SK-N-SH (cell line): Measurements from ENCODE around the gene SFMBT2. TPM values are rescaled to one million over a fixed set of nuclear protein-coding genes. Genes with fewer than 3 reads are reported as not detected.

Source experiments
- CTCF ChIA-PET: fragments of 300-600, 350-600 bp; formaldehyde crosslinking; extraction: SDS; loops from one replicate; lab custom pipeline; 2021; lab: Yijun Ruan, JAX
- POLR2A ChIA-PET: fragments of 350-600 bp; sonication (Branson Sonifier 250); formaldehyde crosslinking; extraction: SDS; loops from one replicate; lab custom pipeline; 2020; ENCODE audit warnings: antibody characterized with exemption, inconsistent platforms; lab: Yijun Ruan, JAX
- DNase-seq: peaks from one replicate; pipeline ENCODE4 v3.0.0; 2012
- H2AFZ ChIP-seq: fragments of 200-600 bp; sonication (generic); 2 replicates; pipeline ENCODE4 v1.8.1; 2016; ENCODE audit warnings: antibody characterized with exemption, mild to moderate bottlenecking, low read depth
- H3F3A ChIP-seq: fragments of 200-600 bp; sonication (generic); replicated peaks from 2 replicates; pipeline ENCODE3; 2016; ENCODE audit warnings: antibody characterized with exemption, mild to moderate bottlenecking; ENCODE audit not compliant: insufficient read depth
- H3K27ac ChIP-seq, 2 experiments: fragments of 200-500 bp in 1 of 2; fragments of 200-600 bp in 1 of 2; sonication (Bioruptor generic) in 1 of 2; sonication (generic), shearing (Covaris generic) in 1 of 2; 2 replicates each; pipeline versions ENCODE4 v1.5.1 to v1.6.1; 2014 to 2016; ENCODE audit warnings: low read depth in 2 of 2, inconsistent platforms in 1 of 2, low read length in 1 of 2, mild to moderate bottlenecking in 1 of 2, mixed read lengths in 1 of 2
- H3K27me3 ChIP-seq: fragments of 200-600 bp; sonication (generic), shearing (Covaris generic); 2 replicates; pipeline ENCODE4 v1.6.1; 2016; ENCODE audit warnings: mixed run types; ENCODE audit not compliant: insufficient read depth
- H3K36me3 ChIP-seq, 2 experiments: fragments of 200-500 bp in 1 of 2; fragments of 200-600 bp in 1 of 2; sonication (Bioruptor generic) in 1 of 2; sonication (generic) in 1 of 2; replicated peaks in 1 of 2; 2 replicates each; pipeline versions ENCODE3 to v1.5.1; 2014 to 2016; ENCODE audit warnings: low read length in 1 of 2, mild to moderate bottlenecking in 1 of 2; ENCODE audit not compliant: insufficient read depth in 2 of 2, control insufficient read depth in 1 of 2
- H3K4me1 ChIP-seq, 2 experiments: fragments of 200-500 bp in 1 of 2; fragments of 200-600 bp in 1 of 2; sonication (Bioruptor generic) in 1 of 2; sonication (generic), shearing (Covaris generic) in 1 of 2; 2 replicates each; pipeline versions ENCODE4 v1.5.1 to v1.6.1; 2014 to 2016; ENCODE audit warnings: low read depth in 1 of 2, low read length in 1 of 2, mixed run types in 1 of 2; ENCODE audit not compliant: insufficient read depth in 2 of 2, control insufficient read depth in 1 of 2
- H3K4me2 ChIP-seq: fragments of 200-600 bp; sonication (generic), shearing (Covaris generic); 2 replicates; pipeline ENCODE4 v1.6.1; 2017; ENCODE audit warnings: mixed run types
- H3K4me3 ChIP-seq, 2 experiments: fragments of 200-500 bp in 1 of 2; fragments of 200-600 bp in 1 of 2; sonication (Bioruptor generic) in 1 of 2; sonication (generic), shearing (Covaris generic) in 1 of 2; 2 replicates each; pipeline versions ENCODE4 v1.5.1 to v1.8.1; 2014 to 2016; ENCODE audit warnings: low read depth in 2 of 2, inconsistent platforms in 1 of 2, low read length in 1 of 2, mild to moderate bottlenecking in 1 of 2, mixed read lengths in 1 of 2, moderate library complexity in 1 of 2
- H3K79me2 ChIP-seq: fragments of 200-600 bp; sonication (generic); 2 replicates; pipeline ENCODE4 v1.8.1; 2017; ENCODE audit warnings: mild to moderate bottlenecking; ENCODE audit not compliant: insufficient read depth
- H3K9ac ChIP-seq: fragments of 200-600 bp; sonication (generic); 2 replicates; pipeline ENCODE4 v1.6.1; 2017; ENCODE audit warnings: mixed run types
- H3K9me2 ChIP-seq: fragments of 200-600 bp; sonication (generic); 2 replicates; pipeline ENCODE4 v1.6.1; 2017; ENCODE audit warnings: mixed run types
- H3K9me3 ChIP-seq: fragments of 200-600 bp; sonication (generic); 2 replicates; pipeline ENCODE4 v1.6.1; 2017; ENCODE audit warnings: mixed run types, mild to moderate bottlenecking, moderate library complexity
- H4K20me1 ChIP-seq: fragments of 200-600 bp; sonication (generic); 2 replicates; pipeline ENCODE4 v1.6.1; 2017; ENCODE audit warnings: mild to moderate bottlenecking, mixed run types; ENCODE audit not compliant: insufficient read depth
- EP300 ChIP-seq, 2 experiments: IDR thresholded peaks; 2 replicates each; pipeline versions ENCODE4 v1.4.0 to v1.6.1; 2012; ENCODE audit warnings: borderline replicate concordance in 1 of 2, low read depth in 1 of 2, low read length in 1 of 2
- FOSL2 ChIP-seq: IDR thresholded peaks from 2 replicates; pipeline ENCODE4 v1.4.0; 2012; ENCODE audit warnings: low read depth, mild to moderate bottlenecking, moderate library complexity, borderline replicate concordance
- FOXJ3 ChIP-seq: sonication (generic); formaldehyde crosslinking; IDR thresholded peaks from 2 replicates; pipeline ENCODE4 v1.5.1; 2020; ENCODE audit warnings: mild to moderate bottlenecking, missing genetic modification reagents
- FOXM1 ChIP-seq: IDR thresholded peaks from 2 replicates; pipeline ENCODE4 v1.4.0; 2012; ENCODE audit warnings: low read depth, mild to moderate bottlenecking
- GABPA ChIP-seq: IDR thresholded peaks from 2 replicates; pipeline ENCODE4 v1.4.0; 2012; ENCODE audit warnings: low read depth, mild to moderate bottlenecking
- JUND ChIP-seq: IDR thresholded peaks from 2 replicates; pipeline ENCODE4 v1.4.0; 2012
- NFIC ChIP-seq: IDR thresholded peaks from 2 replicates; pipeline ENCODE4 v1.4.0; 2012; ENCODE audit warnings: borderline replicate concordance
- NRF1 ChIP-seq: IDR thresholded peaks from 2 replicates; pipeline ENCODE4 v1.6.1; 2012; ENCODE audit warnings: low read depth, mild to moderate bottlenecking, low read length
- POLR2AphosphoS5 ChIP-seq: IDR thresholded peaks from 2 replicates; pipeline ENCODE4 v1.6.1; 2012; ENCODE audit warnings: low read depth, low read length
- RCOR1 ChIP-seq: fragments of 150-350 bp; IDR thresholded peaks from 2 replicates; pipeline ENCODE4 v1.6.1; 2017; ENCODE audit warnings: antibody characterized with exemption, low read length
- RFX5 ChIP-seq: IDR thresholded peaks from 2 replicates; pipeline ENCODE4 v1.6.1; 2012; ENCODE audit warnings: mild to moderate bottlenecking, improper control_type of control experiment, low read length
- RXRA ChIP-seq: IDR thresholded peaks from 2 replicates; pipeline ENCODE4 v1.4.0; 2012; ENCODE audit warnings: low read depth, mild to moderate bottlenecking, borderline replicate concordance
- SMC3 ChIP-seq: IDR thresholded peaks from 2 replicates; pipeline ENCODE4 v1.6.1; 2012; ENCODE audit warnings: low read depth, low read length, improper control_type of control experiment
- TEAD4 ChIP-seq: IDR thresholded peaks from 2 replicates; pipeline ENCODE4 v1.4.0; 2012; ENCODE audit warnings: mild to moderate bottlenecking, borderline replicate concordance; ENCODE audit not compliant: insufficient read depth
- YY1 ChIP-seq: IDR thresholded peaks from 2 replicates; pipeline ENCODE4 v1.4.0; 2012; ENCODE audit warnings: low read depth, mild to moderate bottlenecking
- WGBS: methylation state at CpG from one replicate; pipeline ENCODE4 v1.1.6; 2017; ENCODE audit warnings: low lambda C conversion rate; 5-methylcytosine and 5-hydroxymethylcytosine counted together
- polyA plus RNA-seq, 3 experiments: library from polyadenylated mRNA; depleted of rRNA; stranded (reverse); fragments of >200 nt; gene quantifications; 2 replicates each; pipeline ENCODE4 v1.2.3, GENCODE V29; 2012
- TF ChIP-seq, protein P1 (sequence below): IDR thresholded peaks from 2 replicates; pipeline ENCODE4; 2012
- TF ChIP-seq, protein P2 (sequence below): IDR thresholded peaks from 2 replicates; pipeline ENCODE4 v1.4.0; 2012; ENCODE audit warnings: low read depth
- TF ChIP-seq, protein P3 (sequence below): fragments of 150-350 bp; IDR thresholded peaks from 2 replicates; pipeline ENCODE4 v1.6.1; 2017; ENCODE audit warnings: antibody characterized with exemption, low read length, low read depth, borderline replicate concordance
- TF ChIP-seq, protein P4 (sequence below): IDR thresholded peaks from 2 replicates; pipeline ENCODE4 v1.4.0; 2012; ENCODE audit warnings: low read depth, borderline replicate concordance

SFMBT2 gene
- 0.20 and 0.49 TPM in 2 replicates for polyA plus RNA-seq (2012; rRNA removed)
- 0.37 and 0.55 TPM in 2 replicates for polyA plus RNA-seq (2012; cell fraction: cytosol; rRNA removed)
- 0.83 and 0.92 TPM in 2 replicates for polyA plus RNA-seq (2012; cell fraction: nucleus; rRNA removed)

DNA sequence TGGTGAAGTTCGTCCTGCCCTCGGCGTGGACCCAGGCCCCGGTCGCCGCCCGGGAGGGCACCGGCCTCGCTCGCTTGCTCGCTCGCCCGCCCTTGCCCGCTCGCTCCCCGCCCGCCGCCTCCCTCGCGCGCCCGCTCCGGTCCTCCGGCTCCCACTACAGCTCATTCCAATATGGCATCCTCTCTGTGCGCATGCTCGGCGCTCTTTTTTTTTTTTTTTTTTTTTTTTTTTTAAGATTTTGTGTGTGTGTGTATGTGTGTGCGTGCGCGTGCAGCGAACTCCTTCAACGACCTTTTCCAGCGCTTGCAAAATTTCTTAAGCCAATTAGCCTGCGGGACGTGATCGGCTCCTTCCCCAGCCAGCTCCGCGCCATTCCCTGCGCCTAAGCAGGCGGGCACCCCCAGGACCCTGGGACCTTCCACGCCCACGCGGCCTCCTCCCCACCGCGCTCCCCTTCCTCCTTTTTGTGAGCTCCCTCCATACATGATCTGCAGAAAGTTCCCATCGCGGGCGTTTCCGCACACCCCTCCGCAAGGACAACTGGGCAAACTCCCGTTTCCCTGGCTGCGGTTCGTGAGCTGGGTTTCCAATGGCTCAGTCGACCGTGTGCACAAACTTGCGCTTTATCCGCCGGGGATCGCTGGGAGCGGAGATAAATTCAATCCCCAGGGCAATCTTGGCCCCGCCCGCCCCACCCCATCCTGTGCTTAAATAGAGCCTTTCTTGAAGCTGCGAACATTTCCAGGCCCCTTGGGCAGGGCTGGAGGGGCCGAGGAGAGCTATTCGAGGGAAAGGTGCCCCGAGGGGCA lies at the start of gene SFMBT2:
TSS of gene SFMBT2 (minus strand) at position 173 of the 809 bp plus-strand sequence. CDS start 29,136 bp downstream, outside the sequence.
- ChIA-PET CTCF (interaction anchor here (0.6 to 6.9 kb wide), 16 partner anchors 13 to 1380 kb away, joined by 3 to 72 read pairs (median 4); no protein-coding TSS in a partner anchor), POLR2A (interaction anchor here (0.6 to 0.8 kb wide), 5 partner anchors 133 to 497 kb away, joined by 3 to 4 read pairs (median 3); no protein-coding TSS in a partner anchor)
- peaks cover 0 to 15% of the 10 kb centered on the region in 2 experiments; a peak in 1 of 4 replicates for H3K4me1 ChIP-seq
- H3K79me2 ChIP-seq, result no peaks in the 10 kb centered on the region
- H3K4me3 ChIP-seq, result peak within 1 kb of the TSS; percentile 57 to 72
- TF ChIP-seq, protein P1, sequence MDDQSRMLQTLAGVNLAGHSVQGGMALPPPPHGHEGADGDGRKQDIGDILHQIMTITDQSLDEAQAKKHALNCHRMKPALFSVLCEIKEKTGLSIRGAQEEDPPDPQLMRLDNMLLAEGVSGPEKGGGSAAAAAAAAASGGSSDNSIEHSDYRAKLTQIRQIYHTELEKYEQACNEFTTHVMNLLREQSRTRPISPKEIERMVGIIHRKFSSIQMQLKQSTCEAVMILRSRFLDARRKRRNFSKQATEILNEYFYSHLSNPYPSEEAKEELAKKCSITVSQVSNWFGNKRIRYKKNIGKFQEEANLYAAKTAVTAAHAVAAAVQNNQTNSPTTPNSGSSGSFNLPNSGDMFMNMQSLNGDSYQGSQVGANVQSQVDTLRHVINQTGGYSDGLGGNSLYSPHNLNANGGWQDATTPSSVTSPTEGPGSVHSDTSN, result no peak
- TF ChIP-seq EP300 (IDR thresholded peaks at IDR 0.05; ENCODE audit: borderline replicate concordance in 1 of 2, low read depth in 1 of 2, low read length in 1 of 2), result no peak
- no peak for TF ChIP-seq NFIC
- no peak for TF ChIP-seq RXRA
- TF ChIP-seq YY1, result peak; percentile 60; the same call in 1 of the 2 replicates
- TF ChIP-seq RFX5, result no peak
- TF ChIP-seq, protein P2, sequence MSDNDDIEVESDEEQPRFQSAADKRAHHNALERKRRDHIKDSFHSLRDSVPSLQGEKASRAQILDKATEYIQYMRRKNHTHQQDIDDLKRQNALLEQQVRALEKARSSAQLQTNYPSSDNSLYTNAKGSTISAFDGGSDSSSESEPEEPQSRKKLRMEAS, result no peak
- peak; percentile 85 for TF ChIP-seq NRF1
- TF ChIP-seq, protein P3, sequence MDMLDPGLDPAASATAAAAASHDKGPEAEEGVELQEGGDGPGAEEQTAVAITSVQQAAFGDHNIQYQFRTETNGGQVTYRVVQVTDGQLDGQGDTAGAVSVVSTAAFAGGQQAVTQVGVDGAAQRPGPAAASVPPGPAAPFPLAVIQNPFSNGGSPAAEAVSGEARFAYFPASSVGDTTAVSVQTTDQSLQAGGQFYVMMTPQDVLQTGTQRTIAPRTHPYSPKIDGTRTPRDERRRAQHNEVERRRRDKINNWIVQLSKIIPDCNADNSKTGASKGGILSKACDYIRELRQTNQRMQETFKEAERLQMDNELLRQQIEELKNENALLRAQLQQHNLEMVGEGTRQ, result no peak
- TF ChIP-seq FOSL2, result no peak
- no peak for TF ChIP-seq FOXJ3
- no peak for TF ChIP-seq RCOR1
- no peak for TF ChIP-seq TEAD4
- H3K9me3 ChIP-seq, result no peaks in the 10 kb centered on the region
- no peaks in the 10 kb centered on the region for H3K36me3 ChIP-seq
- H3K9ac ChIP-seq, result no peak within 1 kb of the TSS
- 1% methylated on average over 62 of the region's 66 CpGs for WGBS
- H3K27me3 ChIP-seq, result peaks cover 38% of the 10 kb centered on the region
- H3K9me2 ChIP-seq, result no peaks in the 10 kb centered on the region
- no peaks in the 10 kb centered on the region for H4K20me1 ChIP-seq
- H2AFZ ChIP-seq, result peak within 1 kb of the TSS; percentile 87
- DNase-seq, result peak; percentile 92
- no peaks in the 10 kb centered on the region for H3F3A ChIP-seq
- peak within 1 kb of the TSS in 1 of 2 experiments; percentile 70; a peak in 2 of 4 replicates for H3K27ac ChIP-seq
- H3K4me2 ChIP-seq, result peak within 1 kb of the TSS; percentile 94

DNA sequence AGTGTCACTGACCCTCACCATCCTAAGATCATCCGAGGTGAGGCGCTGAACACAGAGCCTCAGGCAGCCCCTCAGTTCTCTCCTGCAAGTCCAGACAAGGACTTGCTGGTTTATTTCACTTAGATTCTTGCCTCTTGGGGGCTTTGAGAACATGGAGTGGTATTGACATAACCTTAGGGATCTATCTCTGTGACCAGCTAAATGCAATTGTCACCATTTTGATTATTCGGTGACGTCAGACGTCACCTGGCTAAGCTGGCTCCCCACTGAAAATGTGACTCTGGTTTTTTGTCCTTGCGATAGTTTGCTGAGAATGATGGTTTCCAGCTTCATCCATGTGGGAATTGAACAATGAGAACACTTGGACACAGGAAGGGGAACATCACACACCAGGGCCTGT lies 49.2 kb upstream of the SFMBT2 start:
- Histone ChIP-seq H3K9ac (no peak overlapping the region), H2AFZ (no peak overlapping the region), H3K9me2 (no peaks in the 10 kb centered on the region), H3K27me3 (no peaks in the 10 kb centered on the region), H4K20me1 (no peaks in the 10 kb centered on the region), H3K4me2 (no peak overlapping the region), H3K4me1 (no peaks in the 10 kb centered on the region; a peak in 1 of 4 replicates), H3F3A (no peaks in the 10 kb centered on the region), H3K27ac (no peak overlapping the region), H3K79me2 (no peaks in the 10 kb centered on the region), H3K36me3 (no peaks in the 10 kb centered on the region), H3K4me3 (no peak overlapping the region), H3K9me3 (no peaks in the 10 kb centered on the region)
- DNase-seq, result no peak
- CTCF ChIA-PET, result no interaction called here
- POLR2A ChIA-PET, result no interaction called here
- TF ChIP-seq POLR2AphosphoS5 (no peak), FOXM1 (no peak), NRF1 (no peak), RCOR1 (no peak), RFX5 (no peak), NFIC (no peak), SMC3 (no peak), JUND (no peak), GABPA (no peak)
- TF ChIP-seq, protein P1, result no peak
- TF ChIP-seq, protein P4, sequence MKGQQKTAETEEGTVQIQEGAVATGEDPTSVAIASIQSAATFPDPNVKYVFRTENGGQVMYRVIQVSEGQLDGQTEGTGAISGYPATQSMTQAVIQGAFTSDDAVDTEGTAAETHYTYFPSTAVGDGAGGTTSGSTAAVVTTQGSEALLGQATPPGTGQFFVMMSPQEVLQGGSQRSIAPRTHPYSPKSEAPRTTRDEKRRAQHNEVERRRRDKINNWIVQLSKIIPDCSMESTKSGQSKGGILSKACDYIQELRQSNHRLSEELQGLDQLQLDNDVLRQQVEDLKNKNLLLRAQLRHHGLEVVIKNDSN, result no peak
- 88% methylated on average over 6 of the region's 6 CpGs for WGBS
